Erythroblast (primary cell): Measurements from ENCODE around the gene CDC45.
"Not testable (repeated sequence)": the region's sequence is repeated elsewhere in the genome, so short reads cannot be mapped to it uniquely, and the experiment has no call there.

Experiments used
- DNase-seq, 2 experiments: peaks; one replicate each; lab custom pipeline; 2025; lab: John Stamatoyannopoulos, UW
- GATA1 ChIP-seq: IDR thresholded peaks from 2 replicates; pipeline ENCODE4 v1.6.1; 2011; ENCODE audit warnings: low read depth, mild to moderate bottlenecking, control low read depth, low read length, moderate library complexity
- POLR2A ChIP-seq: IDR thresholded peaks from 2 replicates; pipeline ENCODE4 v1.6.1; 2011; ENCODE audit warnings: mild to moderate bottlenecking, low read length

CDC45 gene

GRCh38 chr22:19537941-19538488, 58.3 kb downstream of the CDC45 start:
- TF ChIP-seq GATA1 (no peak), POLR2A (no peak)
- DNase-seq = no peak

GRCh38 chr22:19540394-19540793, 60.7 kb downstream of the CDC45 start:
- TF ChIP-seq GATA1 (no peak), POLR2A (no peak)
- no peak for DNase-seq

- TF ChIP-seq GATA1 = no peak
- no peak for TF ChIP-seq POLR2A
- no peak for DNase-seq
Observed at GRCh38 chr22:19543970-19544708, 64.4 kb downstream of the CDC45 start.

GRCh38 chr22:19545935-19546207, 66.2 kb downstream of the CDC45 start:
- no peak for DNase-seq
- TF ChIP-seq GATA1 = no peak
- no peak for TF ChIP-seq POLR2A

- DNase-seq = no peak
- TF ChIP-seq POLR2A (no peak), GATA1 (no peak)
Observed at GRCh38 chr22:19546680-19547079, 67.0 kb downstream of the CDC45 start.

- DNase-seq = no peak
- no peak for TF ChIP-seq GATA1
- no peak for TF ChIP-seq POLR2A
Observed at GRCh38 chr22:19547620-19548019, 67.9 kb downstream of the CDC45 start.

GRCh38 chr22:19548427-19548826, 68.7 kb downstream of the CDC45 start:
- not testable (repeated sequence) for DNase-seq

- no peak for TF ChIP-seq POLR2A
- no peak for TF ChIP-seq GATA1
Observed at GRCh38 chr22:19548964-19549363, 69.2 kb downstream of the CDC45 start.

GRCh38 chr22:19549428-19549827, 69.7 kb downstream of the CDC45 start:
- no peak for TF ChIP-seq GATA1
- no peak for TF ChIP-seq POLR2A
- DNase-seq = no peak

More at GRCh38 chr22:19548964-19549363, 69.2 kb downstream of the CDC45 start:
- DNase-seq = no peak

- no peak for DNase-seq
Observed at GRCh38 chr22:19550382-19550781, 70.7 kb downstream of the CDC45 start.

GRCh38 chr22:19553201-19553600, 73.5 kb downstream of the CDC45 start:
- no peak for DNase-seq
- no peak for TF ChIP-seq GATA1
- TF ChIP-seq POLR2A = no peak

More at GRCh38 chr22:19550382-19550781, 70.7 kb downstream of the CDC45 start:
- TF ChIP-seq GATA1 (no peak), POLR2A (no peak)

GRCh38 chr22:19554834-19555404, 75.2 kb downstream of the CDC45 start:
- DNase-seq = no peak
- TF ChIP-seq POLR2A (no peak), GATA1 (no peak)

- no peak for DNase-seq
- no peak for TF ChIP-seq POLR2A
- no peak for TF ChIP-seq GATA1
Observed at GRCh38 chr22:19555651-19556050, 75.9 kb downstream of the CDC45 start.

GRCh38 chr22:19556963-19557545, 77.3 kb downstream of the CDC45 start:
- TF ChIP-seq POLR2A (no peak), GATA1 (no peak)
- no peak for DNase-seq

- no peak for DNase-seq
- TF ChIP-seq POLR2A (no peak), GATA1 (no peak)
Observed at GRCh38 chr22:19559324-19559811, 79.6 kb downstream of the CDC45 start.
